Hepatocyte (in vitro differentiated cells): Measurements from ENCODE around the gene NAPA. TPM values are rescaled to one million over a fixed set of nuclear protein-coding genes. Genes with fewer than 3 reads are reported as not detected.

ENCODE experiments used
- DNase-seq: peaks from one replicate; pipeline ENCODE4 v3.0.0-alpha.2; 2016; ENCODE audit warnings: low spot score
- H2AFZ ChIP-seq: fragments of 200-600 bp; sonication (generic); 2 replicates; pipeline ENCODE4 v1.6.0; 2016; ENCODE audit warnings: antibody characterized with exemption, mild to moderate bottlenecking
- H3K27ac ChIP-seq: fragments of 200-600 bp; sonication (generic); 2 replicates; pipeline ENCODE4 v1.5.1; 2016; ENCODE audit warnings: mild to moderate bottlenecking
- H3K27me3 ChIP-seq: fragments of 200-600 bp; sonication (generic); 2 replicates; pipeline ENCODE4 v1.6.1; 2016
- H3K36me3 ChIP-seq: fragments of 200-600 bp; sonication (generic); replicated peaks from 2 replicates; pipeline ENCODE4 v1.5.1; 2016; ENCODE audit warnings: low read depth; ENCODE audit not compliant: insufficient read depth
- H3K4me1 ChIP-seq: fragments of 200-600 bp; sonication (generic); 2 replicates; pipeline ENCODE4 v1.5.1; 2016; ENCODE audit warnings: mild to moderate bottlenecking, moderate library complexity; ENCODE audit not compliant: insufficient read depth
- H3K4me2 ChIP-seq: fragments of 200-600 bp; sonication (generic); 2 replicates; pipeline ENCODE4 v1.6.0; 2016
- H3K4me3 ChIP-seq: fragments of 200-600 bp; sonication (generic); 2 replicates; pipeline ENCODE4 v1.5.1; 2016; ENCODE audit warnings: mild to moderate bottlenecking
- H3K79me2 ChIP-seq: fragments of 200-600 bp; sonication (generic); 2 replicates; pipeline ENCODE4 v1.6.0; 2017; ENCODE audit warnings: mild to moderate bottlenecking
- H3K9me2 ChIP-seq: fragments of 200-600 bp; sonication (generic); replicated peaks from 2 replicates; pipeline ENCODE4 v1.6.0; 2017; ENCODE audit warnings: mild to moderate bottlenecking; ENCODE audit not compliant: insufficient read depth
- H3K9me3 ChIP-seq: fragments of 200-600 bp; sonication (generic); 2 replicates; pipeline ENCODE4 v1.5.1; 2016; ENCODE audit warnings: low read depth, mild to moderate bottlenecking
- H4K20me1 ChIP-seq: fragments of 200-600 bp; sonication (generic); 2 replicates; pipeline ENCODE4 v1.6.0; 2016; ENCODE audit warnings: mild to moderate bottlenecking; ENCODE audit not compliant: insufficient read depth, poor library complexity, severe bottlenecking
- EZH2 ChIP-seq: fragments of 200-600 bp; sonication (generic); IDR thresholded peaks from 2 replicates; pipeline ENCODE4 v1.6.1; 2016; ENCODE audit warnings: antibody characterized with exemption, mild to moderate bottlenecking, borderline replicate concordance
- EZH2phosphoT487 ChIP-seq: fragments of 200-600 bp; sonication (generic); IDR thresholded peaks from one replicate; pipeline ENCODE4 v1.6.1; 2018; ENCODE audit warnings: antibody characterized with exemption, mild to moderate bottlenecking, low read depth, moderate library complexity; ENCODE audit not compliant: unreplicated experiment, severe bottlenecking
- WGBS: methylation state at CpG from one replicate; pipeline ENCODE4 v1.1.6; 2016; ENCODE audit warnings: low lambda C conversion rate; ENCODE audit errors: missing lambda C conversion rate; 5-methylcytosine and 5-hydroxymethylcytosine counted together
- polyA plus RNA-seq: library from polyadenylated mRNA; unstranded; fragments of >200 nt; fragmentation: Nextera tagmentation; extraction: Ambion mirVana; gene quantifications from 2 replicates; pipeline ENCODE4 v1.2.1, GENCODE V29; 2016
- total RNA-seq: library from RNA; depleted of rRNA; stranded (reverse); fragments of >200 nt; gene quantifications from 2 replicates; pipeline ENCODE4 v1.2.3, GENCODE V29; 2014
- TF ChIP-seq, protein P1 (sequence below): fragments of 200-600 bp; sonication (generic); IDR thresholded peaks from 2 replicates; pipeline ENCODE4 v1.5.1; 2016; ENCODE audit warnings: antibody characterized with exemption, mild to moderate bottlenecking; ENCODE audit not compliant: poor library complexity

Gene NAPA
- total and polyA plus RNA-seq, 2 experiments from 2014 or later, result 106 to 192 TPM

DNA sequence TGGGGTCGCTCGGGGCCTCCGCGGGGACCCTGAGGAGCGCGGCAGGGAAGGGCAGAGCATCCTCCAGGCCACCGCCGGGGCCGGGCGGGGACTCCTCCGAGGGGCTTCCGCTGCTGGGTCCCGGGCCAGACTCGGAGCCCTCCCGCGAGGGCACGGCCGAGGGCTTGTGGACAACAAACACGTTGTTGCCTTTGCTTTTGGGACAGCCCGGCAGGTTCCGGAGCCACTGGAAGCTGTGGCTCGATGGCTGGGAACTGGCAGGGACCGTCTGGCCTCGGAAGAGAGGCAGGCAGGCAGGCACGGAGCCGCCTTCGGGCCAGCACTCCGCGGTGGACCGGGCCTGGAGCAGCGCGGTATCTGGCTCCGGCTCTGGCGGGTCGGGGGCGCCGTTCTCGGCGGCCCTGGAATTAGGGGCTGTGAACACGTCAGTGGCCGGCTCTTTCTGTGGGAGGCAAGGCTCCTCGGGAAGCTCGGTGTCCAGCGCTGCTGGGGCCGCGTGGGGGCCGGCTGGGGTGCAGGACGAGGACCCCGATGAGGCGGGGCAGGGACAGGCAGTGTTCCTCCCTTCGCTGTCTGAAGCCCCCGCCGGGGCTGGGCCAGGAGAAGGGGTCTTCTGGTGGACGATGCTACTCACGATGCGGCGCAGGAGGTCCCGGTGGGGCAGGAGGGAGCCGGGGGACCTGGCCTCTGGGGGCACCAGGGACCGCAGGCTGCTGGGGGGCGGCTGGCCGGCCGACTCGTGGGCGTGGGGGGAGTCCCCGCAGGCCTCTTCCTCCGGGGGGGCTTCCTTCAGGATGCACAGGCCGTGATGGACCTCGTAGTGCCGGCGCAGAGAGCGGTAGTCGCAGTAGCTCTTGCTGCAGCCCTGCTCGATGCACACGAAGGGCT, 30.4 kb upstream of the NAPA start:
- no peaks in the 10 kb centered on the region for H4K20me1 ChIP-seq
- H3K9me2 ChIP-seq, result no peaks in the 10 kb centered on the region
- WGBS, result 93% methylated on average over 50 of the region's 75 CpGs
- no peak overlapping the region for H3K4me3 ChIP-seq
- no peaks in the 10 kb centered on the region for H3K9me3 ChIP-seq
- no peaks in the 10 kb centered on the region for H3K4me1 ChIP-seq
- no peaks in the 10 kb centered on the region for H3K79me2 ChIP-seq
- no peak overlapping the region for H3K27ac ChIP-seq
- no peaks in the 10 kb centered on the region for H3K36me3 ChIP-seq
- H3K4me2 ChIP-seq, result no peak overlapping the region
- TF ChIP-seq EZH2 (no peak), EZH2phosphoT487 (no peak)
- TF ChIP-seq, protein P1, sequence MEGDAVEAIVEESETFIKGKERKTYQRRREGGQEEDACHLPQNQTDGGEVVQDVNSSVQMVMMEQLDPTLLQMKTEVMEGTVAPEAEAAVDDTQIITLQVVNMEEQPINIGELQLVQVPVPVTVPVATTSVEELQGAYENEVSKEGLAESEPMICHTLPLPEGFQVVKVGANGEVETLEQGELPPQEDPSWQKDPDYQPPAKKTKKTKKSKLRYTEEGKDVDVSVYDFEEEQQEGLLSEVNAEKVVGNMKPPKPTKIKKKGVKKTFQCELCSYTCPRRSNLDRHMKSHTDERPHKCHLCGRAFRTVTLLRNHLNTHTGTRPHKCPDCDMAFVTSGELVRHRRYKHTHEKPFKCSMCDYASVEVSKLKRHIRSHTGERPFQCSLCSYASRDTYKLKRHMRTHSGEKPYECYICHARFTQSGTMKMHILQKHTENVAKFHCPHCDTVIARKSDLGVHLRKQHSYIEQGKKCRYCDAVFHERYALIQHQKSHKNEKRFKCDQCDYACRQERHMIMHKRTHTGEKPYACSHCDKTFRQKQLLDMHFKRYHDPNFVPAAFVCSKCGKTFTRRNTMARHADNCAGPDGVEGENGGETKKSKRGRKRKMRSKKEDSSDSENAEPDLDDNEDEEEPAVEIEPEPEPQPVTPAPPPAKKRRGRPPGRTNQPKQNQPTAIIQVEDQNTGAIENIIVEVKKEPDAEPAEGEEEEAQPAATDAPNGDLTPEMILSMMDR, result no peak
- no peak overlapping the region for H2AFZ ChIP-seq
- H3K27me3 ChIP-seq, result no peaks in the 10 kb centered on the region
- no peak for DNase-seq

DNA sequence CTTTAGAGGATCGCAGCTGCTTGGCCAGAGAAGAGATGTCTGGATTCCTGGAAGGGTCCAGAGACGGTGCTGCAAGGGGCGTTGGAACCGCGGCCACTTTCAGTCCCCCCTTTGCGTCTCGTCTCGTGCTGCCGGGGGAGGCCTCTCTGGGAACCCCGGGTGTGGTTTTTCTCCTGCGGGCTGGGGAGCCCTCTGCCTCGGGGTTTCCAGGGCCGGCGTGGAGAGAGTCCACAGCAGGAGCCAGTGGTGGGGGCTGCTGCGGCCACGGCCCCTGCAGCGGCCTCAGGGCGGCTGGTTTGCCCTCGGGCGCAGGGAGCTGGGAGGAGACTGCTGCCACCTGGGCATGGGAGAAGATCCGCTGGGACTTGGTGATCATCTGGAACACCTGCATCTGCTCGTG, 29.6 kb upstream of the NAPA start:
- Histone ChIP-seq H3K27ac (no peak overlapping the region), H3K36me3 (no peaks in the 10 kb centered on the region), H3K9me2 (no peaks in the 10 kb centered on the region), H2AFZ (no peak overlapping the region), H3K27me3 (no peaks in the 10 kb centered on the region), H3K4me3 (no peak overlapping the region), H3K4me1 (no peaks in the 10 kb centered on the region), H4K20me1 (no peaks in the 10 kb centered on the region), H3K4me2 (no peak overlapping the region), H3K79me2 (no peaks in the 10 kb centered on the region), H3K9me3 (no peaks in the 10 kb centered on the region)
- TF ChIP-seq EZH2 (no peak), EZH2phosphoT487 (no peak)
- TF ChIP-seq, protein P1, result no peak
- DNase-seq, result no peak
- WGBS, result 95% methylated on average over 17 of the region's 22 CpGs

DNA sequence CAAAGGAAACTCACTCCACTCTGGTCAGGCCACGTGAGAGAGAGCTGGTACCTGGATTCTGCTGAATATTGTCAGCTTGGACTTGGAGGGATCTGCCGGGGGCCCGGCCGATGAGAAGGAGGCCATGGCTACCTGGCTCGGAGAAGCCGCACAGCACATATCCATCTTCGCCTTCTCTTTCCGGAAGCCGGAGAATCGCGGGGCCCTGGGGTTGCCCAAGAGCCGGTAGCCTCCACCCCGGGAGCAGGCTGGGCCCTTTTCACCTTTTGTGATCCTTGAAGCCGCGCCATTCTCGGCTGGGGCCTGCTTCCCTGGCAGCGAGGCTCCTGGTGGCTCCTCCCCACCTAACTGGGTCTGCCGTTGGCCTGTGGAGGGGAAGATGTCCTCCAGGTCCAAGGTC, 29.2 kb upstream of the NAPA start:
- no peak overlapping the region for H3K4me2 ChIP-seq
- H3K9me2 ChIP-seq, result no peaks in the 10 kb centered on the region
- WGBS, result 93% methylated on average over 18 of the region's 18 CpGs
- TF ChIP-seq, protein P1, result no peak
- TF ChIP-seq EZH2 (no peak), EZH2phosphoT487 (no peak)
- H3K36me3 ChIP-seq, result no peaks in the 10 kb centered on the region
- no peak overlapping the region for H3K4me3 ChIP-seq
- no peaks in the 10 kb centered on the region for H4K20me1 ChIP-seq
- H3K79me2 ChIP-seq, result no peaks in the 10 kb centered on the region
- no peaks in the 10 kb centered on the region for H3K27me3 ChIP-seq
- no peak overlapping the region for H3K27ac ChIP-seq
- no peaks in the 10 kb centered on the region for H3K4me1 ChIP-seq
- no peak overlapping the region for H2AFZ ChIP-seq
- DNase-seq, result no peak
- no peaks in the 10 kb centered on the region for H3K9me3 ChIP-seq
